Kidney glomerular epithelial cell (primary cell): ENCODE measurements around the gene INPP5K.

Experiments
- DNase-seq: peaks from one replicate; lab custom pipeline; 2025; lab: John Stamatoyannopoulos, UW

Gene INPP5K

GRCh38 chr17:1485423-1486376, 30.7 kb downstream of the INPP5K start:
- no peak for DNase-seq

- DNase-seq = no peak
These were observed 31.6 kb downstream of the INPP5K start for GRCh38 chr17:1484676-1485422.

GRCh38 chr17:1484060-1484535, 32.3 kb downstream of the INPP5K start:
- DNase-seq = no peak

GRCh38 chr17:1482680-1483079, 33.7 kb downstream of the INPP5K start:
- no peak for DNase-seq

- no peak for DNase-seq
These were observed 34.7 kb downstream of the INPP5K start for GRCh38 chr17:1481736-1482135.

- DNase-seq = no peak
These were observed 35.5 kb downstream of the INPP5K start for GRCh38 chr17:1480747-1481465.

GRCh38 chr17:1478418-1478817, 38.0 kb downstream of the INPP5K start:
- no peak for DNase-seq

GRCh38 chr17:1475321-1475854, 41.0 kb downstream of the INPP5K start:
- no peak for DNase-seq

- peak; percentile 57 for DNase-seq
These were observed 41.8 kb downstream of the INPP5K start for GRCh38 chr17:1474402-1475189.

GRCh38 chr17:1473841-1474240, 42.6 kb downstream of the INPP5K start:
- DNase-seq = no peak

GRCh38 chr17:1473170-1473569, 43.2 kb downstream of the INPP5K start:
- DNase-seq = no peak

- DNase-seq = no peak
These were observed 44.2 kb downstream of the INPP5K start for GRCh38 chr17:1471911-1472821.

- DNase-seq = no peak
These were observed 44.9 kb downstream of the INPP5K start for GRCh38 chr17:1471490-1471889.

GRCh38 chr17:1470755-1471462, 45.5 kb downstream of the INPP5K start:
- no peak for DNase-seq

- no peak for DNase-seq
These were observed 46.2 kb downstream of the INPP5K start for GRCh38 chr17:1470071-1470754.

GRCh38 chr17:1469231-1469852, 47.1 kb downstream of the INPP5K start:
- no peak for DNase-seq

- no peak for DNase-seq
These were observed 48.4 kb downstream of the INPP5K start for GRCh38 chr17:1467898-1468492.

GRCh38 chr17:1467258-1467657, 49.2 kb downstream of the INPP5K start:
- no peak for DNase-seq
